Iris pigment epithelial cell (primary cell): ENCODE data around the gene CD40.

Experiments
- DNase-seq: peaks from one replicate; pipeline ENCODE4 v3.0.0-alpha.2; 2011; ENCODE audit warnings: low read depth

CD40 gene

GRCh38 chr20:46172961-46173536, 54.9 kb downstream of the CD40 start:
- no peak for DNase-seq

- no peak for DNase-seq
These were observed 55.7 kb downstream of the CD40 start for GRCh38 chr20:46173652-46174468.

GRCh38 chr20:46174469-46175126, 56.5 kb downstream of the CD40 start:
- peak; percentile 51 for DNase-seq

- DNase-seq, result no peak
These were observed 57.0 kb downstream of the CD40 start for GRCh38 chr20:46175127-46175494.

GRCh38 chr20:46176739-46177378, 58.7 kb downstream of the CD40 start:
- DNase-seq, result no peak

GRCh38 chr20:46177768-46178167, 59.7 kb downstream of the CD40 start:
- DNase-seq, result no peak

- DNase-seq, result no peak
These were observed 60.8 kb downstream of the CD40 start for GRCh38 chr20:46178891-46179290.
